DLD1 (cell line): ENCODE data around the gene ANAPC5.

ENCODE experiments used
- in situ Hi-C: cut with HindIII; loops from 2 replicates; pipeline ENCODE4 v1.10.0; 2017; ENCODE audit warnings: low sequenced_read_pairs

ANAPC5 gene

DNA sequence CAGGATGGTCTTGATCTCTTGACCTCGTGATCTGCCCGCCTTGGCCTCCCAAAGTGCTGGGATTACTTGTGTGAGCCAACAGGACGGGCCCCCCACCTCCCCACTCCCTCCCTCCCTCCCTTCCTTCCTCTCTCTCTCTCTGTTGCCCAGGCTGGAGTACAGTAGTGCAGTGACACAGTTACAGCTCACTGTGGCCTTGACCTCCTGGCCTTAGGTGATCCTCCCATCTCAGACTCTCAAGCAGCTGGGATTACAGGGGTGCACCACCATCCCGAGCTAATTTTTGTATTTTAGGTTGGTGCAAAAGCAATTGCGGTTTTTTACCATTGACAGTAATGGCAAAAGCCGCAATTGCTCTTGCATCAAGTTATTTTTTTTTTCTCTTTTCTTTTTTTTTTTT lies 19.2 kb upstream of the ANAPC5 start:
- in situ Hi-C loops = no loop called here

DNA sequence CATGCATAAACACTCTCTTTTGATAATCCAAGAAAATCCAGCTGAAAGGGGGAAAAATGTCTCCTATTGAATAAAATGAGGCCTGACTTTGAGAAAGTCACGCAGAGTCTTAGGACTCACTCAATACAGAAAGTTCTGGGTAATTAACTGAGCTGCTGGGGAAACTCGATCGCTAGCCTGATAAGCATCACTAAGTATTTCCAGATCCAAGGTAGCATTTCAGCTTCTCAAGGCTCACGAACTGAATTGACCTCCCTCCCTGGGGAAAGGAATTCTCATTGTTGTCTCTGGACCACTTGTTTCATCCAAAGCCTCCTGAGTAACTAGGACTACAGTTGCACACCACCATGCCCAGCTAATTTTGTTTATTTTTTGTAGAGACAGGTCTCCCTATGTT lies 13.8 kb upstream of the ANAPC5 start:
- in situ Hi-C loops = no loop called here

DNA sequence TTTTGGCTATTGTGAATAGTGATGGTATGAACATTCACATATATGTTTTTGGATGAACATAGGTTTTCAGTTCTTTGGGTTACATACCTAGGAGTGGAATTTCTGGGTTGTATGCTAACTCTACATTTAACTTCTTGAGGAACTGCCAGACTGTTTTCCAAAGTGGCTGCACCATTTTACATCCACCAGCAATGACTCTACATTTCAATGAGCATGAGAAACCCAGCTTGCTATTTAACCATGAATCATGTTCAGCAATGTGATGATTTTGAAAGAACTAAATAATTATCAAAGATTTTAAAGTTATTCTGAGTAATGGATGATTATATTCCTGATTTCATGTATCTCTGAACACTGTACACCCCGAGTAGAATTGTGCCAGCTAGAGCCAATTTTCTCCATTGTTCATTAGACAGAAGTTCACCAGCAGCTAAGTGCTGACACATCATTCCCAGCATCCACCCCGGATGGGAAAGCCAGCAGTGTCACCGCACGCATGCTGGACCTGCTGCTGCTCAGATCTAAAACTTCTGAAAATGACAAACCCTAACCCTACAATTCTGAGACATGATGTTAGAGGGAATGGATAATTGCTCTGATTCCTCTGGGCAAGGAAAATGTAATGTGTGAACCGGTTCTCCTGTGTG lies 13.3 kb upstream of the ANAPC5 start:
- in situ Hi-C loops = no loop called here

DNA sequence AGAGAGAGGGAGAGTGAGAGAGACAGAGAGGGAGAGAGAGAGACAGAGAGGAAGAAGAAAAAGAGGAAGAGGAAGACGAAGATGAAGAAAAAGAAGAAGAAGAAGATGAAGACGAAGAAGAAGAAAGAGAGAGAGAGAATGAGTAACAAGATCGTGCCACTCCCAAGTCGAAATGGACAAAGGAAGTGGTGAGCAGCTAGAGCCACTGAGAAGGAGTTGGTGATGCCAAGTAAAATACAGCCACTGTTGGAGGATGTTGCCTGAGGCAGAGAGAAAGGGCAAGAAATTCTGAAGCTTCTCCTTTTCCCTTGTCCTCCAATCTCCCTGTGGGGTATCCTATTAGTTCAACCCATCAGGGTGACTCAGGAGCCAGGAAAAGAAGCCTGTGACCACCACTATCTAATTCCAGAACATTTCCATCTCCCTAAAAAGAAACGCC lies 12.5 kb upstream of the ANAPC5 start:
- in situ Hi-C loops = no loop called here

DNA sequence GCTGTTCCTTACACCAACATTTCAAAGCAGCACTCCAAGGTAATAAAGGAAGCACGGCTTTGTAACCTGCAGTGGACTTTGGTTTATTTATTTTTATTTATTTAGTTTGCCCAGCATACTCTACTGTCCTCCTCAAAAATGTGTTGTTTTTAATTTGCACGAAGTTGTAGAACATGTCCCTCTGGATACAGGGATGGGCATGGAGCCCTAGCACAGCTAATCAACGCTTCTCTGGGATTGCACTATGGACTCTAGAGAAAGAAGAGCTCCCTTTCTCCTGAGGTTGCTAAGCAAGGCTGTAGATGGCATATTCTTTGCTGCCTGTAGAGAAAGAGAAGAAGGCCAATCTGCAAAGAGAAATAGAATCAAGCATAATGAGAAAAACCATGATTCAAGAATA lies 5.9 kb upstream of the ANAPC5 start:
- in situ Hi-C loops = no loop called here

DNA sequence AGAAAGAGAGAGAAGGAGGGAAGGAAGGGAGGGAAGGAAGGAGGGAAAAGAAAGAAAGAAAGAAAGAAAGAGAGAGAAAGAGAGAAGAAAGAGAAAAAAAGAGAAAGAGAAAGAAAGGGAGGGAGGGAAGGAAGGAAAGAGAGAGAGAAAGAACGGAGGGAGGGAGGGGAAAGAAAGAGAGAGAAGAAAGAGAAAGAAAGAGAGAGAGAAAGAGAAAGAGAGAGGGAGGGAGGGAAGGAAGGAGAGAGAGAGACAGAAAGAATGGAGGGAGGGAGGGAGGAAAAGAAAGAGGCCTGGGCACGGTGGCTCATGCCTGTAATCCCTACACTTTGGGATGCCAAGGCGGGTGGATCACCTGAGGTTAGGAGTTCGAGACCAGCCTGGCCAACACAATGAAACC lies 5.1 kb upstream of the ANAPC5 start:
- in situ Hi-C loops = no loop called here

DNA sequence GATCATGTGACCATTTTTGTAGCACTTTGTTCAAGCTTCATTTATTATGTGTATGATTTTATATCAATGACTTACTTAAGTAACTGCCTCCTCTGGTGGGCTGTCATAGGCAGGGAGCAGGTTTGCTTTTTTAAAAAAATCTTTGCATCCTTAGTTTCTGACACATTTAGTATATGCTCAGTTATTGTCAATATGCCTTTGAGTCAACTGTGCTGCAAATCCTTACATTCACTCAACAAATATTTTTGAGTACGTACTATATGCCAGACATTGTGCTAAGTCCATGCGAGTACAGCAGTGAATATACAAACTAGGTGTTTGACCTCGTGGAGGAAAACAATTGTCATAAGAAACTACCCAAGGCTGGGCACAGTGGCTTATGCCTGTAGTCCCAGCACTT lies 4.4 kb upstream of the ANAPC5 start:
- in situ Hi-C loops = no loop called here

DNA sequence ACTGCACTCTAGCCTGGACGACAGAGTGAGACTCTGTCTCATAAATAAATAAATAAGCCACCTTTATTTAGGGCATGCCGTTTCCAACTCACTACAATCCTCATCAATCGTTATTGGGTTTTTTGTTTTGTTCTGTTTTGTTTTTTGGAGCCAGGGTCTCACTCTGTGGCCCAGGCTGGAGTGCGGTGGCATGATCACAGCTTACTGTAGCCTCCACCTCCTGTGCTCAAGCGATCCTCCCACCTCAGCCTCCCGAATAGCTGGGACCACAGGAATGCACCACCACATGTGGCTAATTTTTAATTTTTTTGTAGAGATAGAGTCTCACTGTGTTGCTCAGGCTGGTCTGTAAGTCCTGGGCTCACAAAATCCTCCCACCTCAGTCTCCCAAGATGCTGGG lies 3.6 kb upstream of the ANAPC5 start:
- in situ Hi-C loops = no loop called here

DNA sequence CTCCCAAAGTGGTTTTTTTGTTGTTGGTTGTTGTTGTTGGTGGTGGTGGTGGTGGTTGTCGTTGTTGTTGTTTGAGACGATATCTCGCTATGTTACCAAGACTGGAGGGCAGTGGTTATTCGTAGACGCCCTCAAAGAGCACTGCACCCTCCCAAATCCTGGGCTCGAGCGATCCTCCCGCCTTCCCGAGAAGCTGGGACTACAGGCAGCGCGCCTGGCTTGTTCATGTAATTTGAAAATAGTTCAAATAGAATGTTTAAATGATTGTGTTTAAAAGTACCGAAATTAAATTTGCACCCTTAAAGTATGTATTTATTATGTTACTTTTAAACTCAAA lies 439 bp upstream of the ANAPC5 start:
- in situ Hi-C loops = no loop called here

DNA sequence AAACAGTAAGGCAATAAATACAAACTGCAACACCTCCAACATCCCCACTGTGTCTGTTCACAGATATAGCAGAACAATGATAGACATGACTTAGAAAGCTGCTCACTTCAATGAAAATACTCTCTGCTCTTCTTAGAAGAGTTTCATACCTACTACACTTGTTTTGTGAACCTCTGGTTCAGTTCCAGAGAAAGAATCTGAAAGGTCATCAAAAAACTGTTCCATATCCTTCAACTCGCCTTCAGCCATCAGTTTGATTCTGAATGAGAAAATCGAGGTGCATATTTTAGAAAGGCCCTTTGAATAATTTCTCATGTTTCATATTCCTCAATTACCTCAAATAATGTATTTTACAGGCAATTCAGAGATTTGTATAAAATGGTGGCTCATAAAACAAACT lies 5.5 kb downstream of the ANAPC5 start:
- in situ Hi-C loops = no loop called here

DNA sequence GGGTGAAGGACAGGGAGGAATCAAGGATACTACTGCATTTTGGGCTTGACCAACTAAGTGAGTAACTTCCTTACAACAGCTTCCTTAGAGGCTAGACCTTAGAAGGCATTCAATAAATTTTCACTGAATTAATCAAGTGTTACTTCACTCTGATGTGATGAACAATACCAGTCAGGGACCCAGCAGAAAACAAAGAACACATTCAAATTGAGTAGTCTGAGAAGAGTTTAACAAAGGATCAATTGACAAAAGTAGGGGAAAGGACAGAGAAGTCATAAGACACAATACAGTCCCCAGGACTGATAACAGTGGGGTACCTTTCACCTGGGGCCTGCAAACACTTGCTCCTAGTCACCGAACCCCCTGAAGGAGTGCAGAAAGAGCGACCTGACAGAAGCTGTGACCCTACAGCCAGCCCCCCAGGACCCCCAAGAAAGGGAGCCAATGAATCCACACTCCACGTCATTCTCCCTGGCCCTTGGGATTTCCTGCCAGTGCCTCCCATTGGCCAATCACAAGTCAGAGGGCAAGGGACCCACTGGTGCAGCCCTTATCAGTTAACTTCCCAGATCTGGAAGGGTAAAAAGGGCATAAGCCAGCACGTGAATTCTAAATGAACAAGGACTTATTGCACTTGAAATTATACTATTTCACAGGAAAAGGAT lies 6.9 kb downstream of the ANAPC5 start:
- in situ Hi-C loops = no loop called here

DNA sequence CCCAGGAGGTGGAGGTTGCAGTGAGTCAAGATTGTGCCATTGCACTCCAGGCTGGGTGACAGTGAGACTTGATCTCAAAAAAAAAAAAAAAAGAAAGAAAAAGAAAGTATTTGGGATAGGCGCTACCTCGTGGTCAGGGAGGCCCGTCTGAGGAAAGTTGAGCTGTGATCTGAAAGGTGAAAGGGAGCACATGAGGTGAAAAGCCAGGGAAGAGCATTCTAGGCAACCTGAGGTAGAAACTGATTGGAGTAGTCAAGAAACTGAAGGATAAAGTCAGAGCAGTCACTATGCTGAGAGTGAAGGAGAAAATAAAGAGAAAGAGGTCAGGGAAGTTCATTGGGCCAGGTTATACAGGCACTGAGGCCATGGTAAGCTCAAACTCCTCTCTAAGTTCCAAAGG lies 7.7 kb downstream of the ANAPC5 start:
- in situ Hi-C loops = no loop called here

DNA sequence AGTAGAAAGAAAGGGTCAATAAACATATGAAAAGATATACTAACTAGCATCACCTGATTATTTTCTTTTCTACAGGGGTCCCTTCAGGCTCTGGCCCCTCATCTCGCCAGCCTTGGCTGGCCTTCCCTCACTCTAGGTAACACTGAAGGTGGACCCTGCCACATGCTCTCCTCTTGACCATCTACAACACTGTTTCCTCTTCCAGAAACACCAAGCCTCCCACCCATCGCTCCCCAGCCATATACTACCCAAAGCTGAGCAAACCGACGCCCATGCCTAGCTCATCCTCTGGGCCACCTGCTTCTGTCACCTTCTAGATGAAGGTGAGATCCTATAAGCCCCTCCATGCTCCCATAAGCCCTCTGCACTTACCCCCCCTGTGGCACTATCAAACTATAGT lies 14.8 kb downstream of the ANAPC5 start:
- in situ Hi-C loops = no loop called here

DNA sequence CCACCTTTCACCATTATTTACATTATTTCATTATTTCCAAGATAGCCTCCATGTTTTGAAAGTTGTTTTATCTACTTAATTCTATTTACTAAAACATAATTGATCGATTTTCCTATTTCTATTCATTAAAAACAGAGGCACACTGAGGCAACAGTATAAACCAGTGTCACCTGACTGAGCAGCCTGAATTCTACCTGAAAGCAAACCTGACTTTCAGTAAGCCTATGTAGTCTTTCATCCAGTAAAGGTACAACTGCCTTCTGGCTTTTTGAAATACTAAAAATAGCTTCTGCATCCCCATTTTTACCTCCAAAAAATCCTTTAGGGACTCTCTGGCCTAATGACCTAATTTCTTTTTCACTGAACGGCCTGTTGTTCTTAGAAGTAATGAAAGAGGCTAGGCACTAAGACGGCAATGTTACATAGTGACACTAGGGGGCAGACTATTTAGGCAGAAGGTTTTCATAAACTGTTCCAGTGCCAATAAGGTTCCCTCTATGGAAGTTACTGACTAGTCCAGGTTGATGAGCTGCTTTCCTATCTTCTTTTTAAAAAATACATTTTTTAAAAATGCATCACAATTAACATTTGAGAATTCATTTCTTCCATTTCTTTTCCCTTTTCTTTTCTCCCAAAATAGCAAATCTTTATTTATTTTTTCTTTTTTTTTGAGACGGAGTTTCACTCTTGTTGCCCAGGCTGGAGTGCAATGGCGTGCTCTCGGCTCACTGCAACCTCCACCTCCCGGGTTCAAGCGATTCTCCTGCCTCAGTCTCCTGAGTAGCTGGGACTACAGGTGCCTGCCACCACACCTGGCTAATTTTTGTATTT lies 17.5 kb downstream of the ANAPC5 start:
- in situ Hi-C loops = no loop called here

DNA sequence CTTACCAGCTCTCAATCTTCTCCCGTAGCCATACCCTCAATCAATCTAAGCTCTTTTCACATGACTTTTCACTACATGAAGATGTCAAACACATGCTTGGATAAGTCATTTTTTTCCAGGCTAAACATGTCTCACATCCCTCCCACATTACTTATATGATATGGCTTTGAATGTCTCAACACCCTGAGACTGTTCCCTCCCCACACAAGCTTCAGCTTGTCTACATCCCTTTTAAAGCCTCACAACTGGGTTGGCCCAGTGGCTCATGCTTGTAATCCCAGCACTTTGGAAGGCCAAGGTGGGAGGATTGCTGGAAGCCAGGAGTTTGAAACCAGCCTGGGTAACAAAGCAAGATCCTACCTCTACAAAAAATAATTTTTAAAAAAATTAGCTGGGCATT lies 18.5 kb downstream of the ANAPC5 start:
- in situ Hi-C loops = no loop called here

DNA sequence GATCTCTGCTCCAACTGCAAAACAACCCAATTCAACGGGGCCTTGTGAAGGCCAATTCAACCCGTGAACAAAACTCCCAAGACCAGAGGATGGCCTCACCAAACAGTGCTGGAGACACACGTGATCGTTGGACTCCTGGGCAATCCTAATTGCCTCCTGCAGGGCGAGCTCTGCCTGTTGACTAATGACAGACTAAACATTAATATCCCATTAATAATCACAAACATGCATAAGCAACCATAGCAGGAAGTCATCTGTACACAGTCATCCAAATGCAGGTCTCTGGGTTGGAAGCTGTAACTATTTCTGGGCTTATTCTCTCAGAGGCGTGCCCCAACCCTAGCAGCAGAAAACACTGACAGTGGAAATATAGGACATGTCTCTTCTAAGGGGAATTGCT lies 21.0 kb downstream of the ANAPC5 start:
- in situ Hi-C loops = no loop called here

DNA sequence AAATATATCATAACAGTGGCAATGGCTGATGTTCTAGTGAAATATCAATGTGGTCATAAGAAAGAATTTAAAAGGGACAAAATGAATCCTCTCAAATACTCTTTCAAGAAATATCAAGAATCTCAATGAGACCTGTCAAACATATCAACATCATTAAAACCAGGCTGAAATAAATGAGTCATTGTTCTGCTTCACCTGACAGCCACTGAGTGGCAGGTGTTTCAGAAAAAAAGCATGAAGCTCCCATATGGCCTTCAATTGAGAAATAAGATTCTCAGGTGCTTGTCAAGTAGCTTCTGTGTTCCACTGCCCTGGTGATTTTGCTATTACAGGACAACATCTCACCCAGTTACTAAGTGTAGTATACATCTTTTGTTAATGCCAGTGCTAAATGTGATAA lies 21.5 kb downstream of the ANAPC5 start:
- in situ Hi-C loops = no loop called here

DNA sequence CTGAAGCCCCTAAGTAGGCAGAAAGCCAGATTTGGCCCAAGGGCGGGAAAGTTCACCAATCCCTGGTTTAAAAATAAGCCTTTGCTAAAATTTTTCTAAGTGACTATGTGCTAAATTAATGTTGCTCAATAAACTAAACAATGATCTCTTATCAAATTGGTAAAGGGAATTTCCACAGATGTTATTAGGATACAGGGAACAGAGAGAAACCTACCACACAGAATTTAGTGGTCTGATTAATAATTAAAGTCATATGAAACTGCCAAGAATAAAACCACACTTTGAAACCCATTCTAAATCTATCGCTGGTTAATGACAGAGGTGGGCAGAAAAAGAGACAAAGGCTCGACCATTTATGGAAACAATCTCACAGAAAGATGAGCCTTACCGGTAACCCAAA lies 22.0 kb downstream of the ANAPC5 start:
- in situ Hi-C loops = no loop called here

DNA sequence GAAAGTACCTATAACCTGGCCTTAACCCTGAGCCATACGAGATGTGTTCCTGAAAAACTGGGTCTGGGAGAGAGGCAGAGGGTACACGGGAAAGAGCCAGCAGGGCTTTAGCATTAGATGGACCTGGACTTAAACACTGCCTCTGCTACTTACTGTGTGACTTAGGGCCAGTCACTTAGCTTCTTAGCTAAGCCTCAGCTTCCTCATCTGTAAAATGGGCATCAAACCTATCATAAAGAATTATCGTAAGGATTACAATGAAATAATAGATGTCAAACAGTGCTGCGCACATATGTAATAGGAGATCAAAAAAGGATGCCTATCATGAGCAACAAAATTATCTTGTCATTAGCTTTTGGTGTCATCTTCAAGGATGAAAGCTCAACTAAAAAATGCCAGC lies 23.6 kb downstream of the ANAPC5 start:
- in situ Hi-C loops = no loop called here

DNA sequence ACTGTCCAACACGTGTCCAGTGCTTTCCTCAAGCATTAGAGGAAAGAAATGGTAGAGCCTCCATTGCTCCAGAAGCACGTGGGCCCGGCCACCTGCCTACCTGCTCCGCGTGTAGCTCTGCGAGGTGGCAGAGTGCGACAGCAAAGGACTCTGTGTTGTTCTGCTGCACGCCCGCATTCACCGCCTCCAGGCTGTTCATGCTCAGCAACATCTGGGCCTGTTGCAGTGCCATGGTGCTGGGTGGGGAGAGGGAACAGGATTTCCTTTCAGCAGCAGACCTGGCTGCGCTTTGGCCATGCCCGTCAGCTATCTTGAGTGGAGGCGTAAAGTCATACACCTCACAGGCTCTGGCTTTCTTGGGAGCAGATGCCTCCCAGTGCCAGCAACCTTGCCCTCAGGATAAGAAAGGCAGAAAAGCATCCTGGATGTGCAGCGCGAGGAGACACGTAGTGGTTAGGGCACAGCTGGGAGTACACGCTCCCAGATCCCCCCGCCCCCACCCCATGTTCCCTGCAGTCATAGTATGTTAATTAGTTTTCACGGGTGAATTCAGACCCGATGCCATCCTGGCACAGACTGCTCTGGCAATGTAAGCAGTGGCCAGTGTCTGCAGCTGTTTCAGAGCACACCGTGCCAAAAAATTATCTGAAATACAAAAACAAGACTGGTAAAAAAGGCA lies 25.1 kb downstream of the ANAPC5 start:
- in situ Hi-C loops = no loop called here

DNA sequence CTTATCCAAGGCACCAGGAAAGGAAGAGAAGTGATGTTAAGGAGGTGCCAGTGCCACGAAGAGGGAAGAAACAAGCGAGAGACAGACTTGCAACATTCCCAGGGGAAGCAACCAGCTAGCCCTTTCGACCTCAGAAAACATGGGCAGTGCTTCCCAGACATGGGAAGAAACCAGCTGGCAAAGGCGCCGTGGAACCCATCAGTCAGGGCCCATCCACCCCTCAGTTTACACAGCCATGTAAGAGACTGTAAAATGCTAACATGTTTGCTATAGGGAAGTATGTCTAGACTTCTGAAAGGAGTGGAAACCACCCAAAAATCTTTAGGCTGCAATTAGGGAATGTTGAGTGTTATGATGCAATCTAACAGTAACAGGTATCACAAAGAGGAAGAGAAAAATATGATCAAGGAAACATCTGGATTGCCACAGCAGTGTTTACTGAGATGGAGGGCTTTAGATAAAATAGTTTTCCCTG lies 26.3 kb downstream of the ANAPC5 start:
- in situ Hi-C loops = no loop called here

DNA sequence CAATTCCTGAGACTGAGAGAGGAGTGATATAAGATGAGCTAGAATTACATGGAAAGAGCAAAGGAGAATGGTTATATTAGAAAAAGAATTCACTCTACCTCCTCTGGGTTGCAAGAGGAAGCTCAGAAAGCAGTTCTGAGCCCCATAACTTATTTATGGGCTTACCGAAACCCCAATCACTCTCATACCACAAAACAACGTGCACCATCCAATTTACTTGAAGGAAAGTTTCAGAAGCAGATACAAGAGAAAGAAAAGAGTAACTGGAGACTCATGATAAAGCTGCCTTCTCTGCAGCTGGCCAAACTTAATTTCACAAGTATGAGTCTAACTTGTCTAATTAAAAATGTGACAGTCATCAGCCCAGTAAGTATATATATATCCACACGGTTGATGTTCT lies 28.3 kb downstream of the ANAPC5 start:
- in situ Hi-C loops = no loop called here
